ENCODE data around the gene HSF5.

DNA sequence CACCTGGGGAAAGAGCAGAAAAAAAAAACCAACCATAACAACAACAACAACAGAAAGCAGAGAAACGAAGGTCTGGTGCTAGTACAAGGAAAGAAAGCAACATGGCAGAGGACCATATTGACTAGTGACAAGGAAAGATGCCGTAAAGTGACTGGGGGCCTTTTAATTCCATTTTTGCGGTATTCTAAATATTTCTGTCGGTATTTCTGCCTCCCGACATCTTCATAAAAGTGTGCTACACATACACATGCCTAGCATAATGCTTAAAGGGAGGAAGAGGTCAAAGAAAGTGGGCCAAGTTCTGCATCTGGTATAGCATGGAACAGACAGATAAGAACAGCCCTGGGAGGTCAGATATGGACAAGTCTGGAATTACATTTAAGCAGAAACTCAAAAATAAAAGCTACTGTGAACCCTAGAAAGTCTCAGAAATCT is 51.4 kb downstream of the HSF5 start:
- TF ChIP-seq BACH2 (CRISPR knock-in tag; IDR thresholded peaks at IDR 0.05; ENCODE audit: borderline replicate concordance) (no peak), ZC3H10 (CRISPR knock-in tag; IDR thresholded peaks at IDR 0.05) (no peak), ZFP30 (CRISPR knock-in tag; IDR thresholded peaks at IDR 0.05) (no peak), GLIS3 (CRISPR knock-in tag; IDR thresholded peaks at IDR 0.05) (no peak), ZNF8 (CRISPR knock-in tag; IDR thresholded peaks at IDR 0.05) (no peak)
- TF ChIP-seq, protein P1, sequence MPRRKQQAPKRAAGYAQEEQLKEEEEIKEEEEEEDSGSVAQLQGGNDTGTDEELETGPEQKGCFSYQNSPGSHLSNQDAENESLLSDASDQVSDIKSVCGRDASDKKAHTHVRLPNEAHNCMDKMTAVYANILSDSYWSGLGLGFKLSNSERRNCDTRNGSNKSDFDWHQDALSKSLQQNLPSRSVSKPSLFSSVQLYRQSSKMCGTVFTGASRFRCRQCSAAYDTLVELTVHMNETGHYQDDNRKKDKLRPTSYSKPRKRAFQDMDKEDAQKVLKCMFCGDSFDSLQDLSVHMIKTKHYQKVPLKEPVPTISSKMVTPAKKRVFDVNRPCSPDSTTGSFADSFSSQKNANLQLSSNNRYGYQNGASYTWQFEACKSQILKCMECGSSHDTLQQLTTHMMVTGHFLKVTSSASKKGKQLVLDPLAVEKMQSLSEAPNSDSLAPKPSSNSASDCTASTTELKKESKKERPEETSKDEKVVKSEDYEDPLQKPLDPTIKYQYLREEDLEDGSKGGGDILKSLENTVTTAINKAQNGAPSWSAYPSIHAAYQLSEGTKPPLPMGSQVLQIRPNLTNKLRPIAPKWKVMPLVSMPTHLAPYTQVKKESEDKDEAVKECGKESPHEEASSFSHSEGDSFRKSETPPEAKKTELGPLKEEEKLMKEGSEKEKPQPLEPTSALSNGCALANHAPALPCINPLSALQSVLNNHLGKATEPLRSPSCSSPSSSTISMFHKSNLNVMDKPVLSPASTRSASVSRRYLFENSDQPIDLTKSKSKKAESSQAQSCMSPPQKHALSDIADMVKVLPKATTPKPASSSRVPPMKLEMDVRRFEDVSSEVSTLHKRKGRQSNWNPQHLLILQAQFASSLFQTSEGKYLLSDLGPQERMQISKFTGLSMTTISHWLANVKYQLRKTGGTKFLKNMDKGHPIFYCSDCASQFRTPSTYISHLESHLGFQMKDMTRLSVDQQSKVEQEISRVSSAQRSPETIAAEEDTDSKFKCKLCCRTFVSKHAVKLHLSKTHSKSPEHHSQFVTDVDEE (CRISPR knock-in tag; IDR thresholded peaks at IDR 0.05): no peak
- TF ChIP-seq, protein P2, sequence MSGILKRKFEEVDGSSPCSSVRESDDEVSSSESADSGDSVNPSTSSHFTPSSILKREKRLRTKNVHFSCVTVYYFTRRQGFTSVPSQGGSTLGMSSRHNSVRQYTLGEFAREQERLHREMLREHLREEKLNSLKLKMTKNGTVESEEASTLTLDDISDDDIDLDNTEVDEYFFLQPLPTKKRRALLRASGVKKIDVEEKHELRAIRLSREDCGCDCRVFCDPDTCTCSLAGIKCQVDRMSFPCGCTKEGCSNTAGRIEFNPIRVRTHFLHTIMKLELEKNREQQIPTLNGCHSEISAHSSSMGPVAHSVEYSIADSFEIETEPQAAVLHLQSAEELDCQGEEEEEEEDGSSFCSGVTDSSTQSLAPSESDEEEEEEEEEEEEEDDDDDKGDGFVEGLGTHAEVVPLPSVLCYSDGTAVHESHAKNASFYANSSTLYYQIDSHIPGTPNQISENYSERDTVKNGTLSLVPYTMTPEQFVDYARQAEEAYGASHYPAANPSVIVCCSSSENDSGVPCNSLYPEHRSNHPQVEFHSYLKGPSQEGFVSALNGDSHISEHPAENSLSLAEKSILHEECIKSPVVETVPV (CRISPR knock-in tag; IDR thresholded peaks at IDR 0.05): no peak
- TF ChIP-seq, protein P3, sequence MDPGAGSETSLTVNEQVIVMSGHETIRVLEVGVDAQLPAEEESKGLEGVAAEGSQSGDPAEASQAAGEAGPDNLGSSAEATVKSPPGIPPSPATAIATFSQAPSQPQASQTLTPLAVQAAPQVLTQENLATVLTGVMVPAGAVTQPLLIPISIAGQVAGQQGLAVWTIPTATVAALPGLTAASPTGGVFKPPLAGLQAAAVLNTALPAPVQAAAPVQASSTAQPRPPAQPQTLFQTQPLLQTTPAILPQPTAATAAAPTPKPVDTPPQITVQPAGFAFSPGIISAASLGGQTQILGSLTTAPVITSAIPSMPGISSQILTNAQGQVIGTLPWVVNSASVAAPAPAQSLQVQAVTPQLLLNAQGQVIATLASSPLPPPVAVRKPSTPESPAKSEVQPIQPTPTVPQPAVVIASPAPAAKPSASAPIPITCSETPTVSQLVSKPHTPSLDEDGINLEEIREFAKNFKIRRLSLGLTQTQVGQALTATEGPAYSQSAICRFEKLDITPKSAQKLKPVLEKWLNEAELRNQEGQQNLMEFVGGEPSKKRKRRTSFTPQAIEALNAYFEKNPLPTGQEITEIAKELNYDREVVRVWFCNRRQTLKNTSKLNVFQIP (CRISPR knock-in tag; IDR thresholded peaks at IDR 0.05; ENCODE audit: borderline replicate concordance, low read depth): no peak
